ENCODE data around the gene STAB1.

Gene STAB1

GRCh38 chr3:52512105-52512504 is 17.0 kb downstream of the STAB1 start:
- DNase-seq, result no peak

- DNase-seq, result no peak
Measured at GRCh38 chr3:52512727-52513126, 17.6 kb downstream of the STAB1 start.

- DNase-seq, result no peak
Measured at GRCh38 chr3:52513281-52513680, 18.1 kb downstream of the STAB1 start.

GRCh38 chr3:52514576-52514975 is 19.4 kb downstream of the STAB1 start:
- no peak for DNase-seq

- no peak for DNase-seq
Measured at GRCh38 chr3:52515192-52515591, 20.1 kb downstream of the STAB1 start.

GRCh38 chr3:52516509-52517195 is 21.5 kb downstream of the STAB1 start:
- no peak for DNase-seq

GRCh38 chr3:52517796-52518722 is 22.9 kb downstream of the STAB1 start:
- no peak for DNase-seq

GRCh38 chr3:52518723-52519444 is 23.7 kb downstream of the STAB1 start:
- no peak for DNase-seq

GRCh38 chr3:52519445-52520140 is 24.5 kb downstream of the STAB1 start:
- no peak for DNase-seq

GRCh38 chr3:52520141-52520667 is 25.1 kb downstream of the STAB1 start:
- DNase-seq, result no peak

- no peak for DNase-seq
Measured at GRCh38 chr3:52520716-52521487, 25.8 kb downstream of the STAB1 start.

- no peak for DNase-seq
Measured at GRCh38 chr3:52521488-52521824, 26.3 kb downstream of the STAB1 start.

- DNase-seq, result no peak
Measured at GRCh38 chr3:52521881-52522650, 26.9 kb downstream of the STAB1 start.

GRCh38 chr3:52522651-52523251 is 27.6 kb downstream of the STAB1 start:
- no peak for DNase-seq

- no peak for DNase-seq
Measured at GRCh38 chr3:52523386-52524257, 28.5 kb downstream of the STAB1 start.

GRCh38 chr3:52524258-52524751 is 29.2 kb downstream of the STAB1 start:
- no peak for DNase-seq

- DNase-seq, result no peak
Measured at GRCh38 chr3:52524752-52525679, 29.9 kb downstream of the STAB1 start.
